CD4-positive, alpha-beta T cell treated with Interleukin-6 at 100 ng/mL for 8 hours (primary cell): ENCODE data around the gene USP48.
A peak's percentile ranks its signal among the peaks of the same experiment; 100 is the strongest.

Experiments used
- DNase-seq: peaks from one replicate; pipeline ENCODE4 v3.0.0-alpha.2; 2020; ENCODE audit warnings: mixed read lengths, low spot score

The USP48 gene

GRCh38 chr1:21668232-21668950 is 114.6 kb downstream of the USP48 start:
- no peak for DNase-seq

- no peak for DNase-seq
Measured at GRCh38 chr1:21667348-21668231, 115.4 kb downstream of the USP48 start.

- no peak for DNase-seq
Measured at GRCh38 chr1:21666576-21667320, 116.2 kb downstream of the USP48 start.

GRCh38 chr1:21665711-21666575 is 117.0 kb downstream of the USP48 start:
- DNase-seq = no peak

- no peak for DNase-seq
Measured at GRCh38 chr1:21664806-21665588, 118.0 kb downstream of the USP48 start.

- DNase-seq = no peak
Measured at GRCh38 chr1:21663951-21664805, 118.8 kb downstream of the USP48 start.

- no peak for DNase-seq
Measured at GRCh38 chr1:21663248-21663950, 119.5 kb downstream of the USP48 start.

- no peak for DNase-seq
Measured at GRCh38 chr1:21662426-21663247, 120.3 kb downstream of the USP48 start.

- no peak for DNase-seq
Measured at GRCh38 chr1:21661886-21662285, 121.1 kb downstream of the USP48 start.

GRCh38 chr1:21659924-21660326 is 123.0 kb downstream of the USP48 start:
- no peak for DNase-seq

GRCh38 chr1:21659099-21659923 is 123.6 kb downstream of the USP48 start:
- DNase-seq = peak; percentile 70

GRCh38 chr1:21657456-21658190 is 125.3 kb downstream of the USP48 start:
- no peak for DNase-seq

GRCh38 chr1:21655748-21656147 is 127.2 kb downstream of the USP48 start:
- DNase-seq = no peak

GRCh38 chr1:21655259-21655658 is 127.7 kb downstream of the USP48 start:
- DNase-seq = no peak

GRCh38 chr1:21654209-21654608 is 128.7 kb downstream of the USP48 start:
- no peak for DNase-seq

- no peak for DNase-seq
Measured at GRCh38 chr1:21653744-21654100, 129.2 kb downstream of the USP48 start.
